Erythroblast (primary cell): ENCODE data around the gene MEIS1.

Source experiments
- DNase-seq, 2 experiments: peaks; one replicate each; lab custom pipeline; 2025; lab: John Stamatoyannopoulos, UW
- GATA1 ChIP-seq: IDR thresholded peaks from 2 replicates; pipeline ENCODE4 v1.6.1; 2011; ENCODE audit warnings: low read depth, mild to moderate bottlenecking, control low read depth, low read length, moderate library complexity
- POLR2A ChIP-seq: IDR thresholded peaks from 2 replicates; pipeline ENCODE4 v1.6.1; 2011; ENCODE audit warnings: mild to moderate bottlenecking, low read length

MEIS1 gene

DNA sequence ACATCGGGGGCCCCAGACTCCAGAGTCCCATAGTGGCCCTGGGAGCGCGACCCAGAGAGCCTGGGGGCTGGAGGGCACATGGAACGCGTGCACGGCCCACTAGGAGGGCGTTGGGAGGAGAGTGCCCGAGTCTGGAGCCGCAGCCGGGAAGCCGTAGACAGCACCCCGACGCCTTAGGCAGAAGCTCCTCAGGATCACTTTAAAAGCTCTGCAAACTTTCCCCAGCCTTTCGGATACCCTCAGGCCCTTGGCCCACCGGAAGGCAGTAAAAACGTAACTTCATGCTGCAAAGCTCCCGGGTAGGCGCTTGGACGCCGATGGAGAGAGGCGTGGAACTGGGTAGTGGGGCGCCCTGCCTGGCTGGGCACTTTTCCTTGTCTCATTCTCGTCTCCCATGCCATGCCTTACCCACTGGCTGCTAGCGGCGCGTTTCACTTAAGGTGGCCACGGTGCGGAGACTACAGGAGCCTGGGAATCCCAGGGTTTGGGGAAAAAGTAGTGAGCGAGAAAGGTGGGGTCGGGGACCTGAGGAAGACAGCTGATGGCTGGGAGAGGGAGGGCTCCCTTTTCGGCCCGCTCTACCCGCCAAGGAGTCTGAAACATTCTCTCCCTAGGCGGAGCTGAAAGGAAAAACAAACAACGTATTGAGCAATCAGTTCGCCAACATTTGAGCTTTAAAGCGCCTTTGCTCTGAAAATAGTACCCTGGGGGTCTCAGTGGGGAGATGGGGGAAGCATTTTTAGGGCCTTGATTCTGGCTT, 141.8 kb downstream of the MEIS1 start:
- TF ChIP-seq POLR2A = no peak
- no peak for TF ChIP-seq GATA1
- no peak for DNase-seq

DNA sequence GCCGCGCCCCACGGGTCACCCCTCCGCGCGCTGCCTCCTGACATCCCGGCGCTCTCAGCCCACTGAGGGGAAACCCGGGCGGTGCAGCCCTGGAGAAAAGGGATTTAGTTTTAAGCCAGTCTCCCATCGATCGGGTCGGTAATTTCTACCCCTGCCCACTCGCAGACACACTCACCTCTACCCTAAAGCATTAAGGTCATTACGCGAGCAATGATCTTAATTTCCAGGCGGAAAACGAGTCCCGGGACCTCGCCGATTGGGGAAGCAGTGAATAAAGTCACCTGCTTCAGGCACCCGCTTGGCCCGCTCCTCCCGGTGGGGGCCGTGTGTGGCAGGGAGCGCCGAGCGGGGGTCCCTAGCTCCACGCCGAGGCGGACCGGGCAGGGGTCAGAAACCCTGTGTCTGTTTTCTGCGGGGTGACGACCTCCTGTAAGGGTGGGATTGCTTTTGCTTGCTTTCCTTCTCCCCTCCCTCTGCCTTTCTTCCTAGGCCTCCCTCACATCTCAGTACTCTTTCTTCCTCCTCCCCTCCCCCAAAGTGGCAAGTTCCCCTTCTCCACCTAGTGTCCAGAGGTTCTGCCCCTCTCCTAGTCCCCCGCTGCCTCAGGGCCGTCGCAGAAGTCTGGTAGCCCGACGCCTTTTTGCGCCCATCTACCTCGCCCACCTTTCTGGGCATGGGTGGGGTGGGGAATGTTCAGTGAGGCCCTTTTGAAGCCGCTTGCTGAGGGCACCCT, 142.6 kb downstream of the MEIS1 start:
- no peak for DNase-seq
- TF ChIP-seq GATA1 = no peak
- no peak for TF ChIP-seq POLR2A

DNA sequence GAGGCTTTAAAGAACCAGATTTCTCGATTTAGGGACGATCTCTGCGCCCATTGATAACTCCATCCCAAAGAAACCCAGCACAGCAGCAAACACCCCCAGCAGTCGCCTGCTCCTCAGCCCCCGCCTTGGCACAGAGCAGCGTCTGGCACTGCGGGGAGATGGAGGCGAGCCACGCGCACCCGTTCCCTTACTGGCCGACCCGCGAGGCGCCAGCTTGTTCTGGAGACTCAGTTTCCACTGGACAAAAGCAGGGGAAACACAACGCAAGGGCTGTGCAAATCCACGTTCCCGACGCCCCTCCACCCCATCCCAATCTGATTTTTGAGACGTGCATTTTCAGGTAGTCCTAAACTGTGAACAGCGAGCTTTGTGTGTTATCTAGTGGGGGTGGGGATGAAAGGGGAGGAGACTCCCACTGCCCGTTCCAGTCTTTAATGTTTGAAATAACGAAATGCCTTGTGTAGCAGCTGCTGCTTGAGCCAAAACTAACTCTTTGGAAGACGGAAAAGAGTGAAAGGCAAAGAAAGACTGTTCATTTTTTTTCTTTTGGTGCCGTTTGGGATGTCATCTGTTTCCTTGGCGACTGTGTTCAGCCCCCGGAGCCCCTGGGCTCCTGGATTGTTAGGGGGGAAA, 143.2 kb downstream of the MEIS1 start:
- no peak for TF ChIP-seq GATA1
- no peak for TF ChIP-seq POLR2A
- no peak for DNase-seq

DNA sequence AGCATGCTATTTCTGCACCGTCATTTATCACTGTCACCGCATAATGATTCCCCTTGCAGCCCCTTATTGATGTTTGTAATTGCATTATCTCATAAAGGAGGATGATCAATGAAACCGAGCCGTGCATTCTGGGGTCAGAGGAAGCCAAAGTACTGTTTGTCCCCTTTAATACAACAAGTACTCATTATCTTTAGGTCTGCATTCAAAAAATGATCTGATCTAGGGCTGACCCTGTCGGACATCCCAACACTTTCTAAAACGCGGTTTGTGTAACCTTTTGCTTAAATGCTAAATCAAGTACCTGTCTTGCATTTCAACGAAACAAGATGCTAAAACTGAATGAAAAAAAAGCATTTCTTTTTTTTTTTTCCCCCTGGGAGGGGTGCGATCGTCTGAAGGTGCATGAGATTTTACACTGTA, 143.8 kb downstream of the MEIS1 start:
- no peak for TF ChIP-seq GATA1
- no peak for TF ChIP-seq POLR2A
- DNase-seq = no peak

DNA sequence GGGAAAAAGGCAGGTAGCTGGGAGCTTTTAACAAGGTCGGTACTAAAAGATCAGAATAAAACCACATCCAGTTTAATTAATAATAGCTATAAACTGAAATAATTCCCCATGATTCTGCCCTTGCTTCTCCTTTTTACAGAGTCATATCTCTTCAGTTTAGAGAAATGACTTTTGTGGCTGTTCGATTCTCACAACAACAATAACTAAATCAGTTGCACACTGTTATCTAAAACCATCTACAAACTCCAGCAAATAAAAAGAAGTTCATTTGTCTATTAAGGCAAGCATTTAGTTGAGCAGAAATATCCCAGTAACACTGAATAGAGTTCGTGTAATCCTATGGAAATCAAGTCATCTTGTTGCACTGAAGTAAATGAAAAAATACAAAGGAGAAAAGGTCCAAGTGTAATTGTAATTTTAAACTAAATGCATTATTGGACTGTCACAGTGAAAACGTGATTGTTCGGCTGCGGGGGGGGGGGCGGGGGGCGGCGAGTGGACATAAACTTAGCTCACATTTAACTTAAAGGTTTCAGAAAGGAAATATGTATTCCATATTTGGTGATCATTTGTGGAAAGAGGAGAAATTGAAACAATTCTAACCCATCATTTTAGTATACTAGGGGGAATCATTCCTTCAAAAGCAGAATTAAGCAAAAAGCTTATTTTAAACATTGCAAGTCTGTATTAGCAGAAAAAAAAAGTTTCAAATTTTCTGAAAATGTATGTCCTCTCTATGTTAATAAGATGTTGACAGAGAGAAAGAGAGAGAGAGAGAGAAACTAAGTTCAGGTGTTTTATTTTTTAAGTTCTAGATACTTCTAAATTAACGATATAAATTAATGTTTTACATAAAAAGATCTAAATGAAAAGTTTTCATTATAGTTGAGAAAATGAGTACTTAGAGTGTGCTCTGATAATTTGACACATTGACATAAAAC, 144.5 kb downstream of the MEIS1 start:
- TF ChIP-seq GATA1 (no peak), POLR2A (no peak)
- DNase-seq = no peak

DNA sequence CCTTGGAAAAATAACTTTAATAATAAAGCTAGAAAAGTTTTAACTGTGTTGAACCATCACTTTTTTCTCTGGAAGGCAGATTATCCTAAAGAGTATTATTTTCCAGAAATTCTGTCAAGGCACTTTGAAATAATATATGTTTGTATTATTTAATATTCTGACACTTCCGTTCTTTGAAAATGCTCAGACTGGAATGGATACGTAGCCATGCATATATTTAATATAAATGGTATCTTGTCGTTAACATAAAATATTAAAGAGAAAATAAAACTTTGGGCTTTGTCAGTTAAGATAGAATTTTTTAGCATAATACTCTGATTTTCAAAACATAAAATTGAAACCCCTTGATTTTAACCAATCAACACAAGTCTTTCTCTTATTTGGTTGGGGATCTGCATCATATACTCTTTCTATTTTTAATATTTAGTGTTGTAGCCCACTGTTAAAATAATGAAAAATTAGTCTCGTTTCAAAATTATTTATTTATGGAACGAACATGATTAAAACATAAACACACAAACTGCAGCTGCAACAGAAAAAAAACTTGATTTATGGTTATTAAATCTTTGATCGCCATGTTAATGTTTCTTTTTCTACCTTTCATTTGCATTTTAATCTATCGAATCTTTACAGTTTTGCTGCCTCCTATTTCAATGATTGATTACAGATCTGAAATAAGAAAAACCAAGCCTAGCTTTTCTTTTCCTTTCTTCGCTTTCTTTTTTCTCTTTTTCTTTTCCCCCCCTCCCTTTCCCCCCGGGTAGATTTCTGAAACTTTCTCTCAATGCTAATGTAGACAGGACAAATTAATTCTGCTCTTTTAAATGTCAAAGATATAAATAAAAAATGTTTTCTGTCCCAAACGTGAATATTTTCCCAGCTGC, 145.5 kb downstream of the MEIS1 start:
- no peak for DNase-seq
- no peak for TF ChIP-seq POLR2A
- no peak for TF ChIP-seq GATA1

DNA sequence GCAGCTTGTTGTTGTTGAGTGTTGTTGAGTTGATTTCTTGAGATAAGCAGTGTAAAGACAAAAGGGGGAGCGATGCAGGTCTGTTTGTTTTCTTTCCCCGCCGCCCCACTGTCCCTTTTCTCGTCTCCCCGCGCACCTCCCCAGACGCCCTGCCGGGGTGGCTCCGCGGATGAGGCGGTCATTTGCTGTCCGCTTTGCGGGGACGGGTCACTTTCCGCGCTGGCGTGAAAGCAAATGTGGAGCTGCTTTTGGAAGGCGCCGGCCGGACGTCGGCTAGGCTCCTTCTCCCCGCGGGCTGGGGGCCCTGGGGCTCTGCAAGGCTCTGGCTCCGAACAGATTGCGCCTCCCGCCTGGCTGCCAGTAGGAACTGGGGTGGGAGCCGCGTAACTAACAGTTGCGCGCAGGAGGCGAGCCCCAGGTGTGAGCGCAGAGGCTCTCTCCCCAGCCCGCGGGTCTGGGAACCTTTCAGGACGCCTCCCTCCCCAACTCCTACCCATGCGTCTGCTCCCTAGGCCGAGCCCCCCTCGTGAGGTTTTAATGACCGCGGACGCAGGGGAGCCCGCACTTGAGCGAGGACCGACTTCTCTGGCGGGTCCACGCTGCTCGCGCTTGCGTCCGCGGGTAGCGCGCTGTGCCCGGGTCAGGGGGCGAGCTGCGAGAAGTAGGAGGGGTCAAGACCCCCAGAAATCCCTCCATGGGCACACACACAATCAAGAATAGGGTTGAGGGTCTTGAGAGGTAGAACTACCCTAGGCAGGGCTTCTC, 146.6 kb downstream of the MEIS1 start:
- DNase-seq = no peak
- TF ChIP-seq GATA1 (no peak), POLR2A (no peak)

DNA sequence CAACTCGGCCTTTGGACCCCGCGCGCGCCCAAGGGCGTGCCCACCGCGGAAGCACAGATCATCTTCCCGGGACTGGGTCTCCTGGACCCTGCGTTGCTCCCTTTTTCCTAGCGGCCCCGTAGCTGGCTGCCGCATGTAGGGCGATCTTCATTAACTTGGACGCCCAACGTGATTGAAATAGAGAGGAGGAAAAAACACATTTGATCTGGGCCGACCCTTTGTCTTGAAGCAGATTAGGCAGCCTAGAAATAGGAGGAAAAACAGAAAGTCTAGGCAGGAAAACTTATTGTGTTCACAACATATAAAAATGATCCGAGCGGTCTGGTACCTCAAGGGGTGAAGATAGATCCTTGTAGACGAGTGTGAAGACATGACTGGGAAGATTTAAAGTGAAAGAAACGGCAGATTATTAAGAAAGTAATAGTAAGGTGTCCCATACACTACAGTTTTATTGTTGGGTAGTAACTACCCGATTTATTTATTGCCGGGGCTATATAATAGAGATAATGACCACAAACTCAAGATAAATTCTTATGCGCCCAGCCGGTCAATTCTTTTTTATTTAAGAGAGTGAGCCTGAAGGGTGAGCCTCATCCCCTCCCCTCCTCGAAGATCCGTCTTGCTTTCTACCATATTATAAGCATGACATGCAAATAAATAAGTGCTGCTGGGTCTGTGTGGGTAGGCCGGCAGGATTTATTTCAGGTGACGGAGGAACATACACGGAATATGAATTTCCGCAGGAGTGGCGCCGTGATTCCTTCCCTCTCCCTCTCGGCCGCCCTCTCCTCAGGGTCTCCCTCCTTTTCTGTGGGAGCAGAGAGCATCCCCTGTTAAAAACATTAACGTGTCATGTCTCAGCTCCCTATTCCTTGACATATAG, 147.4 kb downstream of the MEIS1 start:
- DNase-seq = no peak
- TF ChIP-seq GATA1 (no peak), POLR2A (no peak)

DNA sequence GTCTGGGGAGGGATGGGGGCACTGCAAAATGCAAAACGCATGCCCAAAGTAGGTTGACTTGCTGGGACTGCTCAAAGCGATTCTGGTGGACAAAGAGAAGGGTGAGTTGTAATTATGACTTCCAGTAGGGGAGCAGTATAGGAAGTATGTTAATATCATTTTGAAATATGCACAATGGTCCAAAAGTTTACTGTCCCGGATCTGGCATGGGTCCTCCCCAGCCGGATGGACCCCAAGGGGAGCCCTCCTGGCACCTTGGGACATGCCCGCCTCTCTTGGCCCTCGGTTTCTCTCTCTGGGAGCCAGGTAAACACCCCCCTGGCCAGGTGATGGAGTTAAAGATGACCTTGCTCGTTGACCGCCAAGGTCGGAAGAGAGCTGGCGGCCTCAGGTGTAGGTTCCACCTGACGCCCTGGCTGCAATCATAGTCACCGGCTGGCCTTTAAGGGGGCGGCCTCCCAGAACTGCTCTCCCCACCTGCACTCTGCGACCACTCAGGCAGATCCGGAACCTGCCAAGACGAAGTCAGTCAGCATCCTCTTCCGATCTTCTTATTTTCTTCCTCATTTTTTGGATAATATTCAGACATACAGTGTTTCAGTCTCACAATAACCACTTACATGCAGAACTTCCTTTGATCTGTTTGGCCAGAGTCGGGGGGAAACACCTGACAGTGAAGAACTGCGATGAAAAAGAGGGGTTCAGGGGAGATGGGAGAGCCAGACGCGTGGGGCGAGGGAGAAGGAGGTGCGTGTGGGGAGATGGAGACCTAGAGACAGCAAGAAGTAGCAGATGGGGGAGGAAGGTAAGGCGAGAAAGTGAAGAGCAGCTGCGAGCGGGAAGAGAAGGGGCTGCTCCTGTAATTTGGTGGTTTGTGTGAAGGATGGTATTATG, 148.3 kb downstream of the MEIS1 start:
- DNase-seq = no peak
- TF ChIP-seq POLR2A (no peak), GATA1 (no peak)

DNA sequence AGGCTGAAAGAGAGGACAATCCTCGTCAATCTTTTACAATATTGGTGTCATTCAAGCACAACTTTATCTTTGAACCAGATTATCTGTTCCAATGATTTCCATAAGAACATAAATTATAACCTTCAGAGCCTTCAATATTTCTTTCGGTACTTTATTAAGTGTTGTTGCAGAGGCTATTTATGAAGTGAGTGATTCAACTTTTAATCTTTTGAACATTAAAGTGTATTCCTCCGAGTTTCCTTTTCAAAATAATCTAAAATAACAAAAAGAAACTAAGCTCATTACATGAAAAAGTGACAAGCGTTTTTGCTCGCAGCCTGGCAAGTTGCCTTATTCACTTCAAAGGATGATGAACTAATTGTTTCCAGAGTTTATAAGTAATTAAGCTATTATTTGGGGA, 149.0 kb downstream of the MEIS1 start:
- no peak for TF ChIP-seq GATA1
- TF ChIP-seq POLR2A = no peak
- no peak for DNase-seq
